PC-9 (cell line): ENCODE results near the gene YTHDC1.
A peak's percentile ranks its signal among the peaks of the same experiment; 100 is the strongest.

Experiments
- CTCF ChIP-seq: fragments of 200-600 bp; sonication (generic); conservative IDR thresholded peaks from 2 replicates; pipeline ENCODE4 v1.6.1; 2017; ENCODE audit warnings: mixed run types, antibody characterized with exemption, mild to moderate bottlenecking, moderate library complexity
- EZH2 ChIP-seq: fragments of 200-600 bp; sonication (generic); IDR thresholded peaks from 2 replicates; pipeline ENCODE4 v1.8.0; 2017; ENCODE audit warnings: antibody characterized with exemption, low read depth

GRCh38 chr4:68271851-68272357 is 78.0 kb downstream of the YTHDC1 start:
- TF ChIP-seq CTCF (peak; percentile 76), EZH2 (no peak)
